ENCODE results near the gene NXNL2.

DNA sequence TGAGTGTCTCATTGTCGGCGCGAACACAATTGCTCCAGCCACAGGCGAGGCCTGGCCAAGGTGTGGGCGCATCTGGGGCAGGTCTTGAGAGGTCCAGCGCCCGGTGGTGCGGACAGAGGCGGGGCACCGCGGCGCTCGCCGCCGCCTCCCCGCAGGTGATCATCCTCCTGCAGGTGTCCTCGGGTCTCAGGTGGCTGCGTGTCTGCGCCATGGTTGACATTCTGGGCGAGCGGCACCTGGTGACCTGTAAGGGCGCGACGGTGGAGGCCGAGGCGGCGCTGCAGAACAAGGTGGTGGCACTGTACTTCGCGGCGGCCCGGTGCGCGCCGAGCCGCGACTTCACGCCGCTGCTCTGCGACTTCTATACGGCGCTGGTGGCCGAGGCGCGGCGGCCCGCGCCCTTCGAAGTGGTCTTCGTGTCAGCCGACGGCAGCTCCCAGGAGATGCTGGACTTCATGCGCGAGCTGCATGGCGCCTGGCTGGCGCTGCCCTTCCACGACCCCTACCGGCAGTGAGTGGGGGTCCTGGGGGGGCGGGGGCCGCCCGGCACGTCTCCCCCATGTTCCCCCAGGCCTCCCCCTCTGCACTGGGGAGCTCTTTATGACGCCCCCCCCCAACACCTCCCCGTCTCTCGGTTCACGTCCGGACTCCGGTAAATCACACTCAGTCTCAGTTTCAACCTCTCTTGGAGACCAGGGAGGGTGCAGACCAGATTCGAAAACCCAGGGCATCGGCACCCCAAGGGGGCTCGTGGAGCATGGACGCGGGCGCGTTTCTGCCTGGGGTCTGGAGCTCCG is 446 bp downstream of the NXNL2 start:
- no peak; the same call in 1 of the 2 replicates for TF ChIP-seq CTCF (IDR thresholded peaks at IDR 0.05)
- TF ChIP-seq POLR2AphosphoS5 (IDR thresholded peaks at IDR 0.05; ENCODE audit: low read depth, low read length) = no peak
- no peak for TF ChIP-seq TCF7L2 (IDR thresholded peaks at IDR 0.05; ENCODE audit: low read depth, low read length)
- TF ChIP-seq, protein P1, sequence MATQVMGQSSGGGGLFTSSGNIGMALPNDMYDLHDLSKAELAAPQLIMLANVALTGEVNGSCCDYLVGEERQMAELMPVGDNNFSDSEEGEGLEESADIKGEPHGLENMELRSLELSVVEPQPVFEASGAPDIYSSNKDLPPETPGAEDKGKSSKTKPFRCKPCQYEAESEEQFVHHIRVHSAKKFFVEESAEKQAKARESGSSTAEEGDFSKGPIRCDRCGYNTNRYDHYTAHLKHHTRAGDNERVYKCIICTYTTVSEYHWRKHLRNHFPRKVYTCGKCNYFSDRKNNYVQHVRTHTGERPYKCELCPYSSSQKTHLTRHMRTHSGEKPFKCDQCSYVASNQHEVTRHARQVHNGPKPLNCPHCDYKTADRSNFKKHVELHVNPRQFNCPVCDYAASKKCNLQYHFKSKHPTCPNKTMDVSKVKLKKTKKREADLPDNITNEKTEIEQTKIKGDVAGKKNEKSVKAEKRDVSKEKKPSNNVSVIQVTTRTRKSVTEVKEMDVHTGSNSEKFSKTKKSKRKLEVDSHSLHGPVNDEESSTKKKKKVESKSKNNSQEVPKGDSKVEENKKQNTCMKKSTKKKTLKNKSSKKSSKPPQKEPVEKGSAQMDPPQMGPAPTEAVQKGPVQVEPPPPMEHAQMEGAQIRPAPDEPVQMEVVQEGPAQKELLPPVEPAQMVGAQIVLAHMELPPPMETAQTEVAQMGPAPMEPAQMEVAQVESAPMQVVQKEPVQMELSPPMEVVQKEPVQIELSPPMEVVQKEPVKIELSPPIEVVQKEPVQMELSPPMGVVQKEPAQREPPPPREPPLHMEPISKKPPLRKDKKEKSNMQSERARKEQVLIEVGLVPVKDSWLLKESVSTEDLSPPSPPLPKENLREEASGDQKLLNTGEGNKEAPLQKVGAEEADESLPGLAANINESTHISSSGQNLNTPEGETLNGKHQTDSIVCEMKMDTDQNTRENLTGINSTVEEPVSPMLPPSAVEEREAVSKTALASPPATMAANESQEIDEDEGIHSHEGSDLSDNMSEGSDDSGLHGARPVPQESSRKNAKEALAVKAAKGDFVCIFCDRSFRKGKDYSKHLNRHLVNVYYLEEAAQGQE (IDR thresholded peaks at IDR 0.05; ENCODE audit: insufficient read depth in 1 of 2, low read depth in 2 of 2, low read length in 1 of 2) = no peak
